Small intestine (tissue), 7 donors: ENCODE measurements around the gene ZNF629. TPM values are rescaled to one million over a fixed set of nuclear protein-coding genes. Genes with fewer than 3 reads are reported as not detected.

Source experiments
- DNase-seq, 2 donors: peaks; one replicate each; pipeline versions ENCODE4 v3.0.0 to v3.0.0-alpha.2; 2013
- FAIRE-seq: peaks from 2 replicates; lab custom pipeline; 2012; peaks lifted over from hg19 to GRCh38; lab: Jason Lieb, UNC
- H3K27ac ChIP-seq, 3 donors: one replicate each; pipeline ENCODE4 v1.5.1; 2013; ENCODE audit warnings: low read length in 2 of 3, mild to moderate bottlenecking in 2 of 3, control low read depth in 1 of 3, inconsistent platforms in 1 of 3, low read depth in 1 of 3, moderate library complexity in 1 of 3
- H3K27me3 ChIP-seq, 3 donors: one replicate each; pipeline ENCODE4 v1.6.1; 2013; ENCODE audit warnings: low read length in 3 of 3, inconsistent platforms in 1 of 3; ENCODE audit not compliant: control insufficient read depth in 3 of 3, insufficient read depth in 3 of 3
- H3K36me3 ChIP-seq, 3 donors: one replicate each; pipeline ENCODE4 v1.6.1; 2013; ENCODE audit warnings: low read length in 3 of 3, inconsistent platforms in 1 of 3, low read depth in 1 of 3, mild to moderate bottlenecking in 1 of 3, moderate library complexity in 1 of 3; ENCODE audit not compliant: control insufficient read depth in 3 of 3, insufficient read depth in 2 of 3
- H3K4me1 ChIP-seq, 3 donors: one replicate each; pipeline ENCODE4 v1.6.1; 2013; ENCODE audit warnings: low read length in 2 of 3, inconsistent platforms in 1 of 3, low read depth in 1 of 3, mild to moderate bottlenecking in 1 of 3, moderate library complexity in 1 of 3; ENCODE audit not compliant: control insufficient read depth in 3 of 3, insufficient read depth in 2 of 3
- H3K4me3 ChIP-seq, 3 donors: one replicate each; pipeline ENCODE4 v1.5.1; 2013; ENCODE audit warnings: low read length in 3 of 3, control low read depth in 1 of 3, inconsistent platforms in 1 of 3, low read depth in 1 of 3, mild to moderate bottlenecking in 1 of 3, moderate library complexity in 1 of 3
- H3K9me3 ChIP-seq, 2 donors: one replicate each; pipeline ENCODE4 v1.6.1; 2013; ENCODE audit warnings: low read depth in 1 of 2, low read length in 1 of 2; ENCODE audit not compliant: control insufficient read depth in 2 of 2, insufficient read depth in 1 of 2
- WGBS, 3 donors: extraction: QIAGEN DNeasy Blood & Tissue Kit; methylation state at CpG; one replicate each; pipeline ENCODE4 v1.1.7; 2013; 5-methylcytosine and 5-hydroxymethylcytosine counted together
- polyA plus RNA-seq, 4 donors: library from polyadenylated mRNA; stranded (reverse) in 3 of 4; unstranded in 1 of 4; fragments of 200-250 nt in 3 of 4; fragments of 120-200 nt in 1 of 4; gene quantifications; one replicate each; pipeline versions ENCODE4 v1.2.1 to v1.2.3, GENCODE V29; 2013
- donor health status: healthy with polysubstance abuse.
- donor health status: control.
- donor health status: control.
- donor health status: Bipolar disorder and iron deficiency.
- donor health status: healthy.

Gene ZNF629
- polyA plus RNA-seq, 4 donors = 3.4 to 17.5 (median 5.8) TPM

GRCh38 chr16:30736995-30737793, 49.8 kb downstream of the ZNF629 start:
- Histone ChIP-seq H3K4me1 (peaks cover 2 to 18% (median 2%) of the 10 kb centered on the region in 3 donors), H3K27ac (no peak overlapping the region), H3K9me3 (no peaks in the 10 kb centered on the region), H3K36me3 (peaks cover 34 to 73% (median 35%) of the 10 kb centered on the region in 3 donors), H3K27me3 (no peaks in the 10 kb centered on the region), H3K4me3 (no peak overlapping the region)
- no peak for DNase-seq
- FAIRE-seq = no peak
- WGBS, 3 donors = 92 to 95% (median 94%) methylated on average over 17 of the region's 17 CpGs

DNA sequence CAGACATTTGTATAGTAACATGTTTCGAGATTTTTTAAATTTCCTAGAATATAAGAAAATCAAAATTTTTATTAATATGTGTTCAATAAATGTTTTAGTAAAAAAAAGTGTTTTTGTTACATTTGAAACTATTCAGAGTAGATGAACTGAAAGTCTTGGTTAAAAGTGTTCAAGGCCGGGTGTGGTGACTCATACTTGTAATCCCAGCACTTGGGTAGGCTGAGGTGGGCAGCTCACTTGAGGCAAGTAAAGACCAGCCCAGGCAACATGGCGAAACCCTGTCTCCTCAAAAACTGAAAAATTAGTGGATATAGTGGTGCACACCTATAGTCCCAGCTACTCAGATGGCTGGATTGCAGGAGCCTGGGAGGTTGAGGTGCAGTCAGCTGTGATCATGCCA, 55.6 kb downstream of the ZNF629 start:
- DNase-seq = no peak
- Histone ChIP-seq H3K27ac (no peak overlapping the region), H3K36me3 (peaks cover 19 to 72% (median 30%) of the 10 kb centered on the region in 3 donors), H3K4me3 (no peak overlapping the region), H3K9me3 (no peaks in the 10 kb centered on the region), H3K27me3 (no peaks in the 10 kb centered on the region), H3K4me1 (peaks cover 0 to 12% (median 0%) of the 10 kb centered on the region in 3 donors)
- 88 to 94% (median 88%) methylated on average over 3 of the region's 3 CpGs for WGBS, 3 donors
- FAIRE-seq = no peak

DNA sequence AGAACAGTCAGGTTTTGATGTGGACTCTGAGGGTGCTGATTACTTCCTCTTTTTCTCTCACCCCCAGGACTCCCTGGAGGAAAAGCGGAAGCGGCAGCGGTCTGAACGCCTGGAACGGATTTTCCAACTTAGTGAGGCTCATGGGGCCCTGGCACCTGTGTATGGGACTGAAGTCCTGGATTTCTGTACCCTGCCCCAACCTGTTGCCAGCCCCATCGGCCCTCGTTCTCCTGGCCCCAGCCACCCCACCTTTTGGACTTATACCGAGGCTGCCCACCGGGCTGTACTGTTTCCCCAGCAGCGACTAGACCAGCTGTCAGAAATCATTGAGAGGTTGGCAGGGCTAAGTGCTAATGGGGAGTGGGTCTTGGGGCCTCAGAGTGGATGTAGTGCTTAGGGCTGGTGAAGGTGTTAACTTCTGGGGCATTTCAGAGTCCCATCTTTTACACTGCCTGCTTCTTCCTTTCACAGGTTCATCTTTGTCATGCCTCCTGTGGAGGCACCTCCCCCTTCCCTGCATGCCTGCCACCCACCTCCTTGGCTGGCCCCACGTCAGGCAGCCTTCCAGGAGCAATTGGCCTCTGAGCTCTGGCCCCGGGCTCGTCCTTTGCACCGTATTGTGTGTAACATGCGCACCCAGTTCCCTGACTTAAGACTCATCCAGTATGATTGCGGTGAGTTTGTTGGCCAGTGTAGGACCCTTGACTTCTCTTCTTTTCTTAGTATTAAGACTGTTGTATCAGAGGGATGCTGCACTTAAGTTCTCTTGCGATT, 57.9 kb downstream of the ZNF629 start:
- peak overlapping the region; percentile 31 to 53 (median 47) for H3K27ac ChIP-seq
- no peaks in the 10 kb centered on the region for H3K27me3 ChIP-seq
- FAIRE-seq (no peak), DNase-seq (peak; percentile 83 to 90)
- H3K4me1 ChIP-seq = peaks cover 0 to 19% (median 0%) of the 10 kb centered on the region in 3 donors
- no peaks in the 10 kb centered on the region for H3K9me3 ChIP-seq
- peaks cover 21 to 74% (median 33%) of the 10 kb centered on the region in 3 donors for H3K36me3 ChIP-seq
- H3K4me3 ChIP-seq = no peak overlapping the region
- WGBS, 3 donors = 27 to 66% (median 50%) methylated on average over 17 of the region's 17 CpGs

Other genes with a start within 250 kb of the ZNF629 start
- gene ZNF764, start 228.8 kb downstream of the ZNF629 start, polyA plus RNA-seq = 10 to 100 TPM in 1 of 4 donors, 1 to 10 TPM in 3; 5.4 to 23.0 (median 6.2) TPM
- 10 to 100 TPM; 14.9 to 46.7 (median 24.4) TPM for gene ZNF688, start 215.5 kb downstream of the ZNF629 start, polyA plus RNA-seq
- 10 to 100 TPM in 1 of 4 donors, 1 to 10 TPM in 3; 1.9 to 20.4 (median 4.1) TPM for gene ZNF785, start 201.5 kb downstream of the ZNF629 start, polyA plus RNA-seq
- gene ZNF689, start 176.8 kb downstream of the ZNF629 start, polyA plus RNA-seq = 1 to 10 TPM; 5.7 to 8.9 (median 7.0) TPM
- gene PRR14, start 136.2 kb downstream of the ZNF629 start, polyA plus RNA-seq = 100 to 1,000 TPM in 2 of 4 donors, 10 to 100 TPM in 2; 32.1 to 131 (median 82.5) TPM
- 10 to 100 TPM; 36.2 to 94.6 (median 47.6) TPM for gene FBRS, start 128.8 kb downstream of the ZNF629 start, polyA plus RNA-seq
- gene SRCAP, start 88.0 kb downstream of the ZNF629 start, polyA plus RNA-seq = 10 to 100 TPM in 2 of 4 donors, 1 to 10 TPM in 2; 1.6 to 36.8 (median 13.7) TPM
- gene PHKG2, start 38.8 kb downstream of the ZNF629 start, polyA plus RNA-seq = 10 to 100 TPM; 31.2 to 46.5 (median 35.7) TPM
- 1 to 10 TPM; 2.4 to 6.5 (median 5.1) TPM for gene CFAP119, start 25.1 kb downstream of the ZNF629 start, polyA plus RNA-seq
- 10 to 100 TPM; 55.9 to 84.9 (median 58.1) TPM for gene RNF40, start 24.9 kb downstream of the ZNF629 start, polyA plus RNA-seq
- 10 to 100 TPM; 23.7 to 33.2 (median 30.5) TPM for gene BCL7C, start 106.9 kb upstream of the ZNF629 start, polyA plus RNA-seq
- gene CTF1, start 109.4 kb upstream of the ZNF629 start, polyA plus RNA-seq = 1 to 10 TPM in 2 of 4 donors, not detected in 2; 1.1 to 3.0 TPM
- 10 to 100 TPM in 2 of 4 donors, 1 to 10 TPM in 2; 8.7 to 26.3 (median 13.4) TPM for gene FBXL19, start 136.4 kb upstream of the ZNF629 start, polyA plus RNA-seq
- gene ORAI3, start 161.9 kb upstream of the ZNF629 start, polyA plus RNA-seq = 10 to 100 TPM in 2 of 4 donors, 1 to 10 TPM in 2; 6.2 to 38.1 (median 8.6) TPM
- 10 to 100 TPM in 2 of 4 donors, 1 to 10 TPM in 2; 6.9 to 11.4 (median 9.0) TPM for gene SETD1A, start 170.5 kb upstream of the ZNF629 start, polyA plus RNA-seq
- gene HSD3B7, start 198.0 kb upstream of the ZNF629 start, polyA plus RNA-seq = 10 to 100 TPM; 15.9 to 48.9 (median 23.2) TPM
- gene STX1B, start 223.4 kb upstream of the ZNF629 start, polyA plus RNA-seq = 1 to 10 TPM in 1 of 4 donors, under 1 TPM in 1, not detected in 2; 0.64 to 1.5 TPM
- 100 to 1,000 TPM in 2 of 4 donors, 10 to 100 TPM in 2; 64.6 to 115 (median 91.5) TPM for gene STX4, start 246.4 kb upstream of the ZNF629 start, polyA plus RNA-seq